Activated CD4-positive, alpha-beta T cell treated with anti-CD3 and anti-CD28 coated beads, Interleukin-2, amount 50 U/mL, for 1 hour (primary cell): ENCODE data around the gene HYCC1.
A peak's percentile ranks its signal among the peaks of the same experiment; 100 is the strongest.

Source experiments
- DNase-seq: peaks from one replicate; pipeline ENCODE4 v3.0.0-alpha.2; 2020

The HYCC1 gene

GRCh38 chr7:23016345-23017253 is 2.7 kb upstream of the HYCC1 start:
- DNase-seq, result no peak

DNA sequence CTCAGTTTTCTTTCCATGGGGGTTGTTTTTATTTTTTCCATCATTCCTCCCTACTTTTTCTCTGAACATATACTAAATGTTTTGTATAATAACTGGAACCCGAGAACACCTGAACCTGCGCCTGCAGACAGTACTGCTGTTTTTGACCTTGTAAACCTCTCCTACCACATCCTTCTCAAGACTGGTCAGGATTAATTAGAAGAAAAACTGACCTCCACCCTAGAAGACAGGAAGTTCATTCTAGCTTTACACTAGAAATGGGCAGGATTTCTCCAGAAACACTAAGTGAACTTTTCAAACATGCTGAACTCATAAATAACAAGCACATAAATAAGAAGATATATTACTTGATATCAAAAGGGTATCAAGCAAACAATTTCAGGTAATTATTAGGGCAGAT is 751 bp upstream of the HYCC1 start:
- DNase-seq, result no peak

GRCh38 chr7:23012908-23013714 is 819 bp downstream of the HYCC1 start:
- DNase-seq, result peak; percentile 4

GRCh38 chr7:23012186-23012585 is 1.7 kb downstream of the HYCC1 start:
- no peak for DNase-seq

- no peak for DNase-seq
These were observed 2.6 kb downstream of the HYCC1 start for GRCh38 chr7:23011222-23011924.

DNA sequence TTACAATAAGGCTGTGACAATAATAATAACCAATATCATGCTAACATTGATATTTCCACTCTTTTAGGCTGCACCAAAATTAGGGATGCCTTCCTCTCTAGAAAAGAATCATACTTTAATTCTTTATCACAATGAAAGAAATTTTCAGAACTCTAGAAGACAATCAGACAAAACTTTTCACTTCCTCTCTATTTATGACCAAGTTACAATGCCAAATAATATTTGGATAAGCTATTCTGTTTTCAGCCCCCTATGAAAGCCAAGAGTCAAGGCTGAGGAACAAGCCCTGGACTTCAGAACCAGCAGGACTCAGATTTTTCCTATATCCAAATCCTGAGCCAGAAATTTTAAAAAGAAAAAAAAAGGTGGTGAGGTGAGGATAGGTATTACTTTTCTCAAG is 4.6 kb downstream of the HYCC1 start:
- DNase-seq, result no peak

- no peak for DNase-seq
These were observed 9.7 kb downstream of the HYCC1 start for GRCh38 chr7:23004247-23004520.

DNA sequence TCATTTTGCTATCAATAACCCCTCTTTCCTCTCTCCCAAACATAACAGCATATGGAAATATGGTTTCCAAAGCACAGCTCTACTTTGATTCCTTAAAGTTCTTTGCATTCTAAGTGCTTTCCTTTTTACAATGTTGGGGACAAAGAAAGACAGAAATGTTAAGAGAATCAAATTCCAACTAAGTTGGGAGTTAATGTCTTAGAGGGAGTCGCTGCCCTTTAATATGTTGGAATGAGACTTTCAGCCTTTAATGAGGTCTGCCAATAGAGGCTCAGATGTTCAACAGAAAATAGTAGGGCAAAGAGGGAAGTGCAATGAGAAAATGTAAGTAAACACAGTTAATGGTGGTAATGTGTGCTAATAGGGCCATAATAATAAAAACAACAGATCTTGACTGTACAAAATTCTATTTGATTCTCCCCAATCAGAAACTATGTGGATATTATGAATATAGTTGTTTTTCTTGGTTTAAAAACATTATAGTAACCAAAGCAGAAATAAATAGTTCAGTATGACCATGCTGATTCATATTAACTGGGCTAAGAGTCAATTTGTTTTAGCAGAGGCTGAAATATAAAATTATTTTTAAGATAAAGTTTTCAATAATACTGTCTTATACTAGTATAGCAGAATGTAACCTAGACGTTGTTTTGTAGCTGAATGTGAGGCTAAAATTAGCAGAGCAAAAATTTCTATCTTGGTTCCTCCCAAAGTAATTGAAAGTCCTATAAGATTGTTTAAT is 10.3 kb downstream of the HYCC1 start:
- no peak for DNase-seq

DNA sequence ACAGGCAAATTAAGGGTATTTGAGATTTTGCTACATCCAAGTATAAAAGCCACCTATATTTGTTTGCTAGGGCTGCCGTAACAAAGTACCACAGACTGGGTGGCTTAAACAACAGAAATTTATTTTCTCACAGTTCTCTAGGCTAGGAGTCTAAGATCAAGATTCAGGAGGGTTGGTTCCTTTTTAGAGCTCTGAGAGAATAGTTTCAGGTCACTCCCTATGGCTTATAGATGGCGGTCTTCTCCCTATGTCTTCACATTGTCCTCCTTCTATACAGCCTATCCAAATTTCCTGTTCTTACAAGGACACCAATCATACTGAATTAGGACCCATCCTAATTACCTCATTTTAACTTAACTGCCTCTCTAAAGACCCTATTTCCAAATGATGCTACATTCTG is 11.2 kb downstream of the HYCC1 start:
- DNase-seq, result no peak

DNA sequence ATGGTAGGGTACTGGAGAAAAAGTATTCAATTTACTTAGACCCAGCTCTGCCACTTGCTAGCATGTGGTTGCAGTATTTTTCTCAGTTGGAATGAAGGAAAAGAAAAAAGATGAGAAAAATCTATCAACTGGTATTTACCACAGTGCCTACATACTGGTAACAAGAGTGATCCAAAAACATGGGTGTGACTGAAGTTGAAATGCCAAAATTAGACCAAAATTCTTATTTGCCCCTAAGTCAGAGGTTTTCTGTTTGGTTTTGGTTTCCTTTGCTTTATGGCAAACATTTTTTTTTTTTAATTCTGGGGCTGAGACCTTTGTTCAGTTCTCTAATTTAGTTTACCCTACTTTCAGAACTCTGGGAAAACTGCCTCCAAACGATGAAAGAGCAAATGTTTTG is 12.3 kb downstream of the HYCC1 start:
- no peak for DNase-seq

DNA sequence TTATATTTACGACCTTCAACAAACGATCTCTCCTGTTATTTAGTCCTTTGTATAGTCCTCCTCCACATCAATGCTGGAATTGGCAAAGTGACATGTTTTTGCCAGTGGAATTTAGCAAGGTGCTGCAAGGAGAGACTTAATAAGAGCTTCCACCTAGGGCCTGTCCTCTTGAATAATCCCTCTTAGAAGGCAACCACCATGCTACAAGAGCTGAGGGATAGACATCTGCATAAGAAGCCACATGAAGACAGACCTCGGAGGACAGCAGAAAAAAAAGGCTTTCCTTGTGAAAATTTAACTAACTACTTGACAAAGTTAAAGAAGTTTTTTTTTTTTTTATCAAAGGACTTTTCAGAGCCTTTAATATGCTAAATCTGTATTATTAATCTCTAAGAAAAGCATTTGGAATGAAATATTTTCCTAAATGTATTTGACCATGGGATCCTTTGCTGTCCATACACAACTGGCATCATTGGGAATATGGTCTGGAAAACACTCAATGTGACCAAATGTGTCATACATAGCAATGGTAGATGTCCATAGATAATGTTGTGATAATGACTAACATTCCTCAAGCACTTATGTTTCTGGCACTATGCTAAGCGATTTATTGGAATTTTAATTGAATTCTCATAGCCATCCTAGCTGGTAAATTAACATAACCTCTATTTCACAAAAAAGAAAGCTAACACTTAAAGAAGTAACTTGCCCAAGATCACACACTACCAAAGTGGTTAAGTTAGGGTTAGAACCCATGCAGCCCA is 13.2 kb downstream of the HYCC1 start:
- no peak for DNase-seq

- no peak for DNase-seq
These were observed 15.4 kb downstream of the HYCC1 start for GRCh38 chr7:22998519-22998896.

GRCh38 chr7:22997871-22998518 is 15.9 kb downstream of the HYCC1 start:
- no peak for DNase-seq

DNA sequence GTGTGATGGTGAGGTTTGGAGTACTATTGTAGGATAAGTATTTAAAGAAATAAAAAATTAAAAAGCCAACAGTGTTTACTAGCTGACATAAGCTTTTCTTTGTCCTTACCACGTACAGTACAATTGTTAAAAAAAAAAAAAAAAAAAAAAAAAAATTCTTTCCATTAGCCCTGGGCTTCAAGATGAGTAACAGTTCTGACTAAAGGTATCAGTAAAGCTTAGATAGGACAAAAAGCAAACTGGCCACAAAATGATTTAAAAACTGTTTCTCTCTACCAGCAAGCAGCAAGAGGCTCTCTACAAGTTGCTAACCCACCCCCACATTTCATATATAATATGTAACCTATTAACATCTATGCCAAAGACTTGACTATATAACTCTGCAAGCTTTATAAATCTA is 17.5 kb downstream of the HYCC1 start:
- DNase-seq, result no peak

DNA sequence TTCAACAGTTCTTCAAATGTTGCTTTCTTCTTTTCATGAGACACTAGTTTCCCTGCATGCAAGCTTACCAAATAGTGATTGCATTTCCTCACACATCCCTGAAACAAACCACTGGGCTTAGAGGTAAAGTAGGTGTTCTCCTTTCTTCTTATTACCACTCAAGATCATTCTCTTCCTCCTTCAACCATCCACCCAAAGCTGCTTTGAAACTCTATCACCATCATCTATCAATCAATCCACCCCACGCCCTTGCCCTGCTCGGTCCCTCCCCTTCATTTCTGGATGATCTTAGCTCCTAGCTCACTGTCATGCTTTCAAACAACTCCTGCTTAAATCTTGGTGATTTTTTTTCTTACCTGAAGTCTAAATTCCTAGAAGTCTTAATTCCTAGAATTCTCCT is 18.9 kb downstream of the HYCC1 start:
- DNase-seq, result no peak

- no peak for DNase-seq
These were observed 20.8 kb downstream of the HYCC1 start for GRCh38 chr7:22992874-22993840.

DNA sequence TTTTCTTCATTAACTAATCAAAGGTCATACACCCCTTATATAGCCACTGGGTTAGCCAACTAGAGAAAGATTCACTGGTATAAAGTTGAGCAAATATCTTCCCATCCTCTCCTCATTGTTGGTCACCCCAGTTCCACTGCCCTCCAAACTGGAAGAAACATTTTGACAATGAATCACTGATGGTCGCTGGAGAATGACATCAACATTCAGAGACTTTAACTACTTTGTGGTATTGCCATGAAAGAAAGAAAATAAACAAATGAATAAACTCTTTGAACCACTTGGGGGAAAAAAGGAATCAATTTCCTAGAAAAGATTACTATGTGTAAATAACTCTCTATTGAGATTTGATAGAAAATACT is 23.4 kb downstream of the HYCC1 start:
- no peak for DNase-seq

DNA sequence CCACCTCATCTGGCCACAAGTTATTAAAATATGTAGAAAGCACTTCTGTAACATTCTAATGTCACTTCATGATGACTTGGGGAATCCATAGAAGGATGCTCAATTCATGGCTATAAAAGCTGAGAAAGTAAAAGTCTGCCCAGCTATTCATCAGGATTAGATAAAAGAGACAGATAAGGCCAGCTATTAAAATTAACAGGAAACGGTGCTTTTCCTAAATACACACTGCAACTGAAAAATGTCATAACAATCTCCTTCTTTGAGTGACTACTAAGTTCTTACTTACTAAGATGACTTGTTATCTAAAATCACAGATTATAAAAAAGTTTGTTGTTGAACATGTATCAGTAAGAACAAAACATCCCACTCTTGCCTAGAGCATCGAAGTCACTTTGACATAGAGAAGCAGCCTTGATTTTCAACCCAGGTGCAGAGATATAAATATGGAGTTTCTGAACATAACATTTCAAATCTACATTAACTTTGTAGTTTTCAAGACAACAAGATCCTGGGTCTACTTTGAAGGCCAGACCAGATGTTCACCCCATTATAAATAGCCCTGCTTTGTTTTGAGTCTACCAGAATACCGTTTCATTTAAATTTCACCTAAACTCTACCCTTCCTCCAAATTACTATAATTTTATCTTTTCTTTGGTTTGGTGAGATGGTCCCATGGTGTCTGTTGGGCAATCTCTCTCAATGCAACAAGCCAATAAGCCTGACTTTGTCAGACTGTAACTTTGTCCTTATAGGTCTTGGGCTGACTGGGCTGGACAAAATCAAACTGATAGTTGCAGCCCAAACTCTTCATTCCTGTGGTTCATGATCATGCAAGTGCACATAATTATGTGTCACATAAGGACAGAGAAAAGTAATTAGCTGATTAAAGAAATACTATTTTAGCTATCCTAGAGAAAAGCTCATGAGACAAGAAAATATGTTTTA is 24.0 kb downstream of the HYCC1 start:
- DNase-seq, result no peak

DNA sequence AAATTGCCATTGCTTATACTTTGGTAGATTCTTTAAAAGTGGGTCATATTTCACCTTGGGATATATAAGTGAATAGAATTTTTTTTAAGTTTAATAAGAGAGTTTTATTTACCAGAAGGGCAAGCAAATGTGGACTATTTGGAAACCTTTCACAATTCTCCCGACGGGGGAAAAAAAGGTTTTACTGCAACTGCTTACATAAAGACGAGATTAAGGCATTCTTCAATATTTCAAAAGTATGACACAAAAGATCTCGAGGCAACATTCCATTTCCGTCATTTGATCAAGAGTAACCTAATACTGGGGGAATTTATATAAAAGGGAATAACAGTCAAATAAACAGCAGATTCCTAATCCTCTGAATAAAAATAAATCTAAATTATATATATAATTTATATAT is 28.5 kb downstream of the HYCC1 start:
- no peak for DNase-seq
